ENCODE measurements around the gene UACA.
"Not testable (repeated sequence)": the region's sequence is repeated elsewhere in the genome, so short reads cannot be mapped to it uniquely, and the experiment has no call there.

UACA gene

GRCh38 chr15:70763120-70763949 lies at the start of gene UACA:
Gene UACA (minus strand): TSS chr15:70763558. CDS start chr15:70763407, 151 bp downstream.
- peak; percentile 70 to 87 for DNase-seq

GRCh38 chr15:70812827-70813364 lies 49.5 kb upstream of the UACA start:
- DNase-seq: no peak

- DNase-seq: no peak
Observed at GRCh38 chr15:70810916-70811578, 47.7 kb upstream of the UACA start.

- no peak for DNase-seq
Observed at GRCh38 chr15:70806992-70807712, 43.8 kb upstream of the UACA start.

- not testable (repeated sequence) for DNase-seq
Observed at GRCh38 chr15:70804388-70804787, 41.0 kb upstream of the UACA start.

GRCh38 chr15:70802629-70803028 lies 39.3 kb upstream of the UACA start:
- DNase-seq: no peak

GRCh38 chr15:70801109-70801508 lies 37.8 kb upstream of the UACA start:
- DNase-seq: no peak

GRCh38 chr15:70799667-70800450 lies 36.5 kb upstream of the UACA start:
- DNase-seq: no peak

GRCh38 chr15:70797464-70797863 lies 34.1 kb upstream of the UACA start:
- DNase-seq: no peak

GRCh38 chr15:70796516-70797310 lies 33.4 kb upstream of the UACA start:
- DNase-seq: no peak

GRCh38 chr15:70795311-70795665 lies 31.9 kb upstream of the UACA start:
- DNase-seq: no peak

- no peak for DNase-seq
Observed at GRCh38 chr15:70794596-70795310, 31.4 kb upstream of the UACA start.

GRCh38 chr15:70793694-70794093 lies 30.3 kb upstream of the UACA start:
- no peak for DNase-seq

- DNase-seq: no peak
Observed at GRCh38 chr15:70792171-70792573, 28.8 kb upstream of the UACA start.

- DNase-seq: no peak
Observed at GRCh38 chr15:70791259-70791658, 27.9 kb upstream of the UACA start.

- no peak for DNase-seq
Observed at GRCh38 chr15:70789213-70789612, 25.9 kb upstream of the UACA start.

GRCh38 chr15:70788114-70789049 lies 25.0 kb upstream of the UACA start:
- DNase-seq: no peak

GRCh38 chr15:70786996-70787395 lies 23.6 kb upstream of the UACA start:
- no peak for DNase-seq

GRCh38 chr15:70783610-70784022 lies 20.3 kb upstream of the UACA start:
- no peak for DNase-seq

GRCh38 chr15:70783041-70783440 lies 19.7 kb upstream of the UACA start:
- DNase-seq: no peak

Data from NCI-H1930 (cell line).